Gastroesophageal sphincter (tissue), 4 donors: Measurements from ENCODE around the gene BIK. TPM values are rescaled to one million over a fixed set of nuclear protein-coding genes. Genes with fewer than 3 reads are reported as not detected.
A peak's percentile ranks its signal among the peaks of the same experiment; 100 is the strongest.

ENCODE experiments used
- ATAC-seq: fragments of 150-250 bp; one replicate; pipeline ENCODE4 v1.9.1; 2016; ENCODE audit warnings: mild to moderate bottlenecking, moderate library complexity
- H3K27ac ChIP-seq, 4 donors: fragments of 200-600 bp; sonication (generic) in 3 of 4; 1 replicate in 3 of 4; 2 replicates in 1 of 4; pipeline ENCODE4 v1.5.1; 2016 to 2019
- H3K27me3 ChIP-seq: fragments of 200-600 bp; sonication (generic); one replicate; pipeline ENCODE4 v1.5.1; 2019
- H3K36me3 ChIP-seq, 2 donors: fragments of 200-600 bp; sonication (generic); one replicate each; pipeline ENCODE4 v1.5.1; 2019; ENCODE audit warnings: control low read depth in 1 of 2
- H3K4me1 ChIP-seq, 3 donors: fragments of 200-600 bp; sonication (generic); 1 replicate in 2 of 3; 2 replicates in 1 of 3; pipeline ENCODE4 v1.5.1; 2016 to 2019; ENCODE audit warnings: control low read depth in 2 of 3
- H3K4me3 ChIP-seq, 2 donors: fragments of 200-600 bp; sonication (generic); one replicate each; pipeline ENCODE4 v1.5.1; 2019; ENCODE audit warnings: mild to moderate bottlenecking in 1 of 2, moderate library complexity in 1 of 2
- H3K9me3 ChIP-seq, 3 donors: fragments of 200-600 bp; sonication (generic); one replicate each; pipeline ENCODE4 v1.5.1; 2017 to 2019; ENCODE audit warnings: control low read depth in 2 of 3
- EP300 ChIP-seq: sonication (generic); formaldehyde crosslinking; IDR thresholded peaks from one replicate; pipeline ENCODE4 v1.6.1; 2017; ENCODE audit warnings: antibody characterized with exemption, mild to moderate bottlenecking
- POLR2A ChIP-seq, 2 donors: fragments of 450-650 bp; IDR thresholded peaks; one replicate each; pipeline ENCODE4 v1.6.1; 2017; ENCODE audit warnings: antibody characterized with exemption in 2 of 2, mild to moderate bottlenecking in 2 of 2, moderate library complexity in 1 of 2
- POLR2AphosphoS5 ChIP-seq: sonication (generic); formaldehyde crosslinking; IDR thresholded peaks from one replicate; pipeline ENCODE4 v1.6.1; 2017; ENCODE audit warnings: antibody characterized with exemption
- WGBS, 2 donors: methylation state at CpG; one replicate each; pipeline ENCODE4 v1.1.5; 2018; ENCODE audit warnings: low coverage in 1 of 2; 5-methylcytosine and 5-hydroxymethylcytosine counted together
- total RNA-seq, 4 donors: library from RNA; depleted of rRNA; stranded (reverse); fragments of >200 nt; gene quantifications; one replicate each; pipeline ENCODE4 v1.1.0, GENCODE V29; 2016
- TF ChIP-seq, protein P1 (sequence below), 4 experiments: fragments of 200-600 bp in 2 of 4; fragments of 450-650 bp in 2 of 4; sonication (generic) in 1 of 4; IDR thresholded peaks; one replicate each; pipeline ENCODE4 v1.5.1; 2017 to 2019; ENCODE audit warnings: antibody characterized with exemption in 4 of 4, mild to moderate bottlenecking in 2 of 4, moderate library complexity in 2 of 4

Gene BIK
- total RNA-seq, 4 donors from 2014 or later, result 1.7 TPM; not detected in 3

DNA sequence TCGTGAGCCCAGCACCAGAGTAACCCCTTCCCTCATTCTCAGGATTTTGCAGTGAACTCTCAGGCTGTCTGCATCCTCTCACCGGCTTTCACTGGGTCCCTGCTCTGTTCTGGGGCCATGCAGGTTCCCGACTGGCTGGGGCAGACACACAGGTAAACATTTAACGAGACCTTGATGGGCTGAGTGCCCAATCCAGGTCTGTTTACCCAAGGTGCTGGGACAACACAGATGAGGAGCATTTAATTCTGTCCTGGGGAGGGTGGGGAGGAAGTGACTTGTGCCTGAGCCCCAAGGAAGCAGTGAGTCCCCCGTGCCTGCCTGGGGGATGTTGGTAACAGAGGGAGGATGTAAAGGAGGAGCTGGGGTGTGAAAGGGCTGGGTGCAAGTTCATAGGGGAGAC is 4.4 kb downstream of the BIK start:
- Histone ChIP-seq H3K27ac (no peak overlapping the region), H3K4me3 (no peak overlapping the region), H3K27me3 (peaks cover 78% of the 10 kb centered on the region), H3K36me3 (no peaks in the 10 kb centered on the region), H3K4me1 (peaks cover 2 to 19% (median 15%) of the 10 kb centered on the region in 3 donors), H3K9me3 (no peaks in the 10 kb centered on the region)
- no peak for ATAC-seq
- WGBS, 2 donors, result 29 to 42% methylated on average over 1 to 4 of the region's 5 CpGs
- TF ChIP-seq EP300 (no peak), POLR2AphosphoS5 (no peak), POLR2A (IDR thresholded peaks at IDR 0.05) (no peak)
- TF ChIP-seq, protein P1, sequence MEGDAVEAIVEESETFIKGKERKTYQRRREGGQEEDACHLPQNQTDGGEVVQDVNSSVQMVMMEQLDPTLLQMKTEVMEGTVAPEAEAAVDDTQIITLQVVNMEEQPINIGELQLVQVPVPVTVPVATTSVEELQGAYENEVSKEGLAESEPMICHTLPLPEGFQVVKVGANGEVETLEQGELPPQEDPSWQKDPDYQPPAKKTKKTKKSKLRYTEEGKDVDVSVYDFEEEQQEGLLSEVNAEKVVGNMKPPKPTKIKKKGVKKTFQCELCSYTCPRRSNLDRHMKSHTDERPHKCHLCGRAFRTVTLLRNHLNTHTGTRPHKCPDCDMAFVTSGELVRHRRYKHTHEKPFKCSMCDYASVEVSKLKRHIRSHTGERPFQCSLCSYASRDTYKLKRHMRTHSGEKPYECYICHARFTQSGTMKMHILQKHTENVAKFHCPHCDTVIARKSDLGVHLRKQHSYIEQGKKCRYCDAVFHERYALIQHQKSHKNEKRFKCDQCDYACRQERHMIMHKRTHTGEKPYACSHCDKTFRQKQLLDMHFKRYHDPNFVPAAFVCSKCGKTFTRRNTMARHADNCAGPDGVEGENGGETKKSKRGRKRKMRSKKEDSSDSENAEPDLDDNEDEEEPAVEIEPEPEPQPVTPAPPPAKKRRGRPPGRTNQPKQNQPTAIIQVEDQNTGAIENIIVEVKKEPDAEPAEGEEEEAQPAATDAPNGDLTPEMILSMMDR (IDR thresholded peaks at IDR 0.05), result no peak

DNA sequence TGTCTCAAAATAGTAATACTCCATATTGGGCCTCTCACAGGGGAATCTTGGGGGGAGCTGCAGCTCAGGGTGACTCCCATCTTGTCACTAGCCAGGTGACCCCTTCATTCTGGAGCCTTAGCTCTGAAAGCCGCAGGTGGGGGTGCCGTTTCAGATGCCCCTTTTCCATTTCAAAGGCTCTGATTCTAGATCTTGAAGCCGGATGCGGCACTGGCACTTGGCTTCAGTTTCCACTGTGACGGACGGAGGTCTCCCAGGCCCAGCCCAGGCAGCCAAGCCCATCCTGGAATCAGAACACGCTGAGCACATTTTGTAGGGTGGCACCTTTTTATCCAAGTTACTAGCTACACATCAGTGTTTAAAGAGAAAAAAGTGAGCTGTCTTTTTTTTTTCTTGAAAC is 6.4 kb downstream of the BIK start:
- TF ChIP-seq POLR2A (IDR thresholded peaks at IDR 0.05) (no peak), EP300 (no peak)
- TF ChIP-seq, protein P1 (IDR thresholded peaks at IDR 0.05), result no peak
- no peaks in the 10 kb centered on the region for H3K9me3 ChIP-seq
- no peak overlapping the region for H3K27ac ChIP-seq
- H3K27me3 ChIP-seq, result peaks cover 58% of the 10 kb centered on the region
- no peaks in the 10 kb centered on the region for H3K36me3 ChIP-seq
- H3K4me3 ChIP-seq, result no peak overlapping the region
- ATAC-seq, result no peak
- 83% methylated on average over 7 of the region's 7 CpGs; no CpG with 5 or more reads in 1 of the 2 donors for WGBS, 2 donors
- H3K4me1 ChIP-seq, result no peaks in the 10 kb centered on the region

DNA sequence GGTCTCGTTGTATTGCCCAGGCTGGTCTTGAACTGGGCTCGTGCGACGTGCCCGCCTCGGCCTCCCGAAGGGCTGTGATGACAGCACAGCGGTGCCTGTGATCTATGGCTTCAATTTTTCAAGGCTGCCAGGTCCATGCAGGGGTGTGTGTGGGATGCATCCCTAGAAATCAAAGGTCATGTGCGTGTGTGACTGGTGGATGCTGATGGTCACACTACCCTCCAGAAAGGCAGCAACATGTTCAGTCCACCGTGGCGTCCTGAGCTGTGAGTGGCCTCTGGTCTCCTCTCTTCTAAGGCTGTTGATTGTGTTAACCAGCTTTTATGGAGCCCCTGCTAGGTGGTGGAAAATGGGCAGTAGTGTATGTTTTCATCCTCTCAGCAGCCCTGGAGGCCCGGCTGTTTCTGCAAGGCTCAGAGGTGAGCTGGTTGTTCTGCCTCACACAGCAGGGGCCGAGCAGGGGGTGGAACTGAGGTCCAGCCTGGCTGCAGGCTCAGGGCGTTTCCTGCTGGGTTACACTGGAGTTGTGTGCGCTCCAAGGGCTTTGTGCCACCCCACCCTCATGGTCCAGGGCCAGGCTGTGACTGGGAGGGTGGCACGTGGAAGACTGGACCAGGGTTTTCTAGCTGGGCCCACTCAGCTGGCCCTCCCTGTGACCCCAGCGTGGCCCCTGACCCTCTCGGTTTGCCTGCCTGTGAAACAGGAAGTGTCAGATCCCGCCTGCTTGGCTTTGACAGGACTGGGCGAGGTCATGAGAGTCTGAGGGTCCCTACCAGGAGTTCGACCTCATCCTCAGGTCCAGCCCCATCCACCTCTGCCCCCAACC is 7.7 kb downstream of the BIK start:
- Histone ChIP-seq H3K27me3 (peaks cover 45% of the 10 kb centered on the region), H3K4me1 (no peaks in the 10 kb centered on the region), H3K36me3 (no peaks in the 10 kb centered on the region), H3K27ac (no peak overlapping the region), H3K4me3 (no peak overlapping the region), H3K9me3 (no peaks in the 10 kb centered on the region)
- ATAC-seq, result no peak
- no CpG with 5 or more reads among the region's 21 CpGs for WGBS, 2 donors
- TF ChIP-seq, protein P1 (IDR thresholded peaks at IDR 0.05), result no peak
- TF ChIP-seq POLR2AphosphoS5 (no peak), POLR2A (IDR thresholded peaks at IDR 0.05) (no peak)

DNA sequence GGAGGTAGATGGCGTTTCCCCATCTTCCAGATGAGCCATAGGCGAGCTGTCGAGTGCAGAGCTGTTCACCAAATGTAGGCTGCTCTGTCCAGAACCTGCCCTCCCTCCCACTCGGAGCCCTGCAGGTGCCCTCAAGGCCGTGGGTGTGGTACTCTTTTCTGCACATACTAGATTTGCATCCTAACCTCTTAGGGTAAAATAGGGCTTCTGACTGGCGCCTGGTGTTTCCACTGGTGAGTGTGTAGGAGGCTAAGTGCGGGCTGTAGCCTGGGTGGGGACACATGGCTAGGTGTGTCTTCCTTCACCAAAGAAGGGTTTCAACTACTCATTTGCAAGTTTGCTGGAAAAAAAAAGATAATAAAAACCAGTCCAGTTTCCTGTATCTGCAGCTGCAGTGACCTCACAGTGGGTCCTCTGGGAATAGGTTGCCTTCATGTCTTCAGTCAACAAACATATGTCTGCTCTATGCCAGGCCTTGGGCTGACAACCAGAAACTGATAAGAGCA is 8.5 kb downstream of the BIK start:
- ATAC-seq, result no peak
- no peaks in the 10 kb centered on the region for H3K36me3 ChIP-seq
- WGBS, 2 donors, result 90 to 100% methylated on average over 1 to 2 of the region's 7 CpGs
- no peaks in the 10 kb centered on the region for H3K9me3 ChIP-seq
- no peak overlapping the region for H3K4me3 ChIP-seq
- no peak overlapping the region for H3K27ac ChIP-seq
- H3K27me3 ChIP-seq, result peaks cover 37% of the 10 kb centered on the region
- TF ChIP-seq POLR2AphosphoS5, result no peak
- no peak for TF ChIP-seq EP300
- no peaks in the 10 kb centered on the region for H3K4me1 ChIP-seq

DNA sequence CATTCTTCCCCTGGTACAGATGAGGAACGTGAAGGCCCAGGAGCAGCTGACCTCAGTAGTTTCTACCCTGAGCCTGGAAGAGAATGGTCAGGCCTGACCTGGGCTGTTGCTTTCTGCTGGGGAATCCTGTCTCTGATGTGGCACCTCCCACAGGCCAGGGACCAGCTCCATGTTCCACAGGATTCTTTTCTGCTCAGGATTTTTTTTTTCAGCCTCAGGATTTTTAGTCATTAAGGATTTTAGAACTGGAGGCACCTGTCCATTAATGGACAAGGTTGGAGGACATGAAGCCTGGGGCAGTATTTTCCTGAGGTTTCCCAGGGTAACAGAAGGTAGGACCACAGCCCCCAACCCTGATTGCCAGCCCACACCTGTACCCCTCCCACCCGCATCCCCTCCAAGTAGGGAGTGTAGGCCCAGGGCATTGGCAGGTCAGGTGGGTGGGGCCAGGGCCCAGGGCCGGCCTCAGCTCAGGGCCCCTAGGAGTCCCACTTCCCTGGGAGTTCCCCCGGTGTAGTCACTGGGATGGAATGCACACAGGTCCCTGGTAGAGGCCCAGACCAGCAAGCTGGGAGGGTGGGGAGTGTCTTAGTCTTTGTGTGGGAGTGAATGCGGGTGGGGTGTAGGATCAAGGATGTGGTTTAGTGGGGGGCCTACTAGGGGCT is 16.1 kb downstream of the BIK start:
- no peak overlapping the region for H3K27ac ChIP-seq

More for the DNA sequence above, 16.1 kb downstream of the BIK start:
- H3K4me3 ChIP-seq, result no peak overlapping the region
- H3K4me1 ChIP-seq, result peaks cover 0 to 6% (median 0%) of the 10 kb centered on the region in 3 donors
- ATAC-seq, result peak; percentile 13
- WGBS, 2 donors, result 67% methylated on average over 1 of the region's 5 CpGs; no CpG with 5 or more reads in 1 of the 2 donors
- H3K27me3 ChIP-seq, result peaks cover 8% of the 10 kb centered on the region
- no peaks in the 10 kb centered on the region for H3K9me3 ChIP-seq
- peaks cover 0 to 12% of the 10 kb centered on the region in 2 donors for H3K36me3 ChIP-seq
- TF ChIP-seq, protein P1 (IDR thresholded peaks at IDR 0.05), result no peak
- TF ChIP-seq EP300, result no peak
- TF ChIP-seq POLR2AphosphoS5, result no peak
- no peak for TF ChIP-seq POLR2A (IDR thresholded peaks at IDR 0.05)
